Sigmoid colon (tissue), 4 donors: ENCODE data around the gene TULP1.

Experiments used
- CTCF ChIP-seq, 4 experiments: fragments of 450-650 bp in 3 of 4; fragments of 200-600 bp in 1 of 4; IDR thresholded peaks; one replicate each; pipeline ENCODE4 v1.5.1; 2016 to 2019; ENCODE audit warnings: antibody characterized with exemption in 4 of 4, mild to moderate bottlenecking in 3 of 4, moderate library complexity in 2 of 4
- POLR2A ChIP-seq, 2 donors: fragments of 450-650 bp; IDR thresholded peaks; one replicate each; pipeline ENCODE4 v1.6.1; 2016; ENCODE audit warnings: antibody characterized with exemption in 2 of 2, mild to moderate bottlenecking in 2 of 2, moderate library complexity in 2 of 2
- POLR2AphosphoS5 ChIP-seq, 4 donors: sonication (generic); formaldehyde crosslinking; IDR thresholded peaks; one replicate each; pipeline ENCODE4 v1.6.1; 2017; ENCODE audit warnings: antibody characterized with exemption in 4 of 4

GRCh38 chr6:35511562-35511941, 1.1 kb downstream of the TULP1 start:
- TF ChIP-seq CTCF (IDR thresholded peaks at IDR 0.05) (no peak), POLR2A (IDR thresholded peaks at IDR 0.05) (no peak), POLR2AphosphoS5 (IDR thresholded peaks at IDR 0.05) (no peak)
